Measurements from ENCODE around the gene ENTREP1.

Gene ENTREP1, protein sequence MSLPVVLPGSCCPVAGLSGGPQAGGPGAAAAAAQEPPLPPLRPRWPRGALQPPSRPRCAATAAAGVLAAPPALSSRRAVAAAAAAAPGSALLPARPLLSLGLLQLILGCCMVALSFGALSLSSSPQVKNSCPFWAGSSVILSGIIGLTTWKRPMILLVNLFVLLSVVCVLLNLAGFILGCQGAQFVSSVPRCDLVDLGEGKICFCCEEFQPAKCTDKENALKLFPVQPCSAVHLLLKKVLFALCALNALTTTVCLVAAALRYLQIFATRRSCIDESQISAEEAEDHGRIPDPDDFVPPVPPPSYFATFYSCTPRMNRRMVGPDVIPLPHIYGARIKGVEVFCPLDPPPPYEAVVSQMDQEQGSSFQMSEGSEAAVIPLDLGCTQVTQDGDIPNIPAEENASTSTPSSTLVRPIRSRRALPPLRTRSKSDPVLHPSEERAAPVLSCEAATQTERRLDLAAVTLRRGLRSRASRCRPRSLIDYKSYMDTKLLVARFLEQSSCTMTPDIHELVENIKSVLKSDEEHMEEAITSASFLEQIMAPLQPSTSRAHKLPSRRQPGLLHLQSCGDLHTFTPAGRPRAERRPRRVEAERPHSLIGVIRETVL

GRCh38 chr9:69324549-69325401, at the start of gene ENTREP1:
Gene ENTREP1 (plus strand): TSS chr9:69325215. CDS start chr9:69325310, 95 bp downstream.
- no peaks in the 10 kb centered on the region for H3K36me3 ChIP-seq (ENCODE audit: control insufficient read depth, insufficient read depth, low read length)
- TF ChIP-seq, protein P1, sequence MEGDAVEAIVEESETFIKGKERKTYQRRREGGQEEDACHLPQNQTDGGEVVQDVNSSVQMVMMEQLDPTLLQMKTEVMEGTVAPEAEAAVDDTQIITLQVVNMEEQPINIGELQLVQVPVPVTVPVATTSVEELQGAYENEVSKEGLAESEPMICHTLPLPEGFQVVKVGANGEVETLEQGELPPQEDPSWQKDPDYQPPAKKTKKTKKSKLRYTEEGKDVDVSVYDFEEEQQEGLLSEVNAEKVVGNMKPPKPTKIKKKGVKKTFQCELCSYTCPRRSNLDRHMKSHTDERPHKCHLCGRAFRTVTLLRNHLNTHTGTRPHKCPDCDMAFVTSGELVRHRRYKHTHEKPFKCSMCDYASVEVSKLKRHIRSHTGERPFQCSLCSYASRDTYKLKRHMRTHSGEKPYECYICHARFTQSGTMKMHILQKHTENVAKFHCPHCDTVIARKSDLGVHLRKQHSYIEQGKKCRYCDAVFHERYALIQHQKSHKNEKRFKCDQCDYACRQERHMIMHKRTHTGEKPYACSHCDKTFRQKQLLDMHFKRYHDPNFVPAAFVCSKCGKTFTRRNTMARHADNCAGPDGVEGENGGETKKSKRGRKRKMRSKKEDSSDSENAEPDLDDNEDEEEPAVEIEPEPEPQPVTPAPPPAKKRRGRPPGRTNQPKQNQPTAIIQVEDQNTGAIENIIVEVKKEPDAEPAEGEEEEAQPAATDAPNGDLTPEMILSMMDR (IDR thresholded peaks at IDR 0.05; ENCODE audit: insufficient read depth, low read length, poor library complexity, severe bottlenecking), result no peak
- no peak within 1 kb of the TSS for H3K4me3 ChIP-seq (replicated peaks; ENCODE audit: low read depth, low read length)
- DNase-seq (ENCODE audit: extremely low read depth, insufficient read length), result peak; percentile 16
- no peaks in the 10 kb centered on the region; the same call in none of the 2 replicates for H3K27me3 ChIP-seq (replicated peaks; ENCODE audit: control insufficient read depth, insufficient read depth, low read length)

DNA sequence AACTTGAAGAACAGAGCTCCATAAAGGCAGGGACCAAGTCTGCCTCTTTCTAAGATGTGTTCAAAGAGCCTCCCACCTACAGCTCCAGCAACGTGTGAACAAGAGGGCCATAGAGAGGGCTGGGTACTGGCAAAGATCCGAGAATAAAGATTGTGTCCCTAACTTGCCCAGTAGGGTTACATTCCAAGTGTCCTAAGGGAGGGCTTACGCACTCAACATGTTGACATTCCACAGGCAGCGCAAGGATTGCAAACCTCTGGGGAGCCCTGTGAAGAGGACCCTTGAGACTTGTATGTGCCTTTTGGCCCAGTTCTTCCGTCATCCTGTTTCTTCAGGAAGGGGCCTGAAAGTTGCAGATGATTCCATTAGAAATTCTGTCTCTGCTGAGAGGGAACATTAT, 48.2 kb upstream of the ENTREP1 start:
- no peak overlapping the region for H3K4me3 ChIP-seq (replicated peaks; ENCODE audit: low read depth, low read length)
- TF ChIP-seq, protein P1 (IDR thresholded peaks at IDR 0.05; ENCODE audit: insufficient read depth, low read length, poor library complexity, severe bottlenecking), result no peak

DNA sequence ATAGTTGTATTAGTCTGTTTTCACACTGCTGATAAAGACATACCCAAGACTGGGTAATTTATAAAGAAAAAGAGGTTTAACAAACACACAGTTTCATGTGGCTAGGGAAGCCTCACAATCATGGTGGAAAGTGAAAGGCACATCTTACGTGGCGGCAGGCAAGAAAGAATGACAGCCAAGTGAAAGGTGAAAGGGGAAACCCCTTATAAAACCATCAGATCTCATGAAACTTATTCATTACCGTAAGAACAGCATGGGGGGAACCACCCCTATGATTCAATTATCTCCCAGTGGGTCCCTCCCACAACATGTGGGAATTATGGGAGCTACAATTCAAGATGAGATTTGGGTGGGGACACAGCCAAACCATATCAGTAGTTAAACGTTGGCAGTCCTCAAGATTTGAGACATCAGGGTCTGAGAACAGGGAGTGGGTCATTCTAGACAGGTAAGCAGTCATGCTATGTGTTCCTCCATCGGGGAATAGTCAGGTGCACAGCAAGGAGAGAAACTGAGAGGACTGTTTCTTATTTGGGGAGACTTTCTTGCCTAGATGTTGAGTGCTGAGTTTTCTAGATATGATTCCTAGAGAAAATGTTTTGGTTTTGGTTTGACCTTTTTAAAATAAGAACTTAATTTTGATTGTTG, 45.8 kb upstream of the ENTREP1 start:
- DNase-seq (ENCODE audit: extremely low read depth, insufficient read length), result no peak
- Histone ChIP-seq H3K36me3 (ENCODE audit: control insufficient read depth, insufficient read depth, low read length) (no peaks in the 10 kb centered on the region), H3K27me3 (replicated peaks; ENCODE audit: control insufficient read depth, insufficient read depth, low read length) (no peaks in the 10 kb centered on the region), H3K4me3 (replicated peaks; ENCODE audit: low read depth, low read length) (no peak overlapping the region)
- TF ChIP-seq, protein P1 (IDR thresholded peaks at IDR 0.05; ENCODE audit: insufficient read depth, low read length, poor library complexity, severe bottlenecking), result no peak

More for the DNA sequence above, 48.2 kb upstream of the ENTREP1 start:
- DNase-seq (ENCODE audit: extremely low read depth, insufficient read length), result no peak
- H3K27me3 ChIP-seq (replicated peaks; ENCODE audit: control insufficient read depth, insufficient read depth, low read length), result no peaks in the 10 kb centered on the region
- H3K36me3 ChIP-seq (ENCODE audit: control insufficient read depth, insufficient read depth, low read length), result no peaks in the 10 kb centered on the region

DNA sequence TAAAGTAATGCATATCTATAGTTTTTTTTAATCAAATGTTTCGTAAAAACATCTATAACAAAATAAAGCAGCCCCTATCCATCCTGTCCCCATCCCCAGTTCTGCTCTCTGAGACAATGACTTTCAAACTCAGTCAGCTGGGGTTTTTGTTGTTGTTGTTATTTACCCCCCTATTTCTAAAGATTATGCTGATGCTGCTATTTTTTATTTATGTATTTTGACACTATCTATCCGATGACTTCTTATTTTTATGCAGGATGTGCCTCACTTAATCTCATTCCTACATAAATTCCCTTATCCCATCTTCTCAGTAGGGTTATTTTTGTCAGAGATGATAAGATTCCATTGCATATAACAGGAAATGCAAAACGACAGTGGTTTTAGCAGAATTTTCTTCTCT, 45.3 kb upstream of the ENTREP1 start:
- H3K27me3 ChIP-seq (replicated peaks; ENCODE audit: control insufficient read depth, insufficient read depth, low read length), result no peaks in the 10 kb centered on the region
- TF ChIP-seq, protein P1 (IDR thresholded peaks at IDR 0.05; ENCODE audit: insufficient read depth, low read length, poor library complexity, severe bottlenecking), result no peak

GRCh38 chr9:69283003-69283402, 42.0 kb upstream of the ENTREP1 start:
- DNase-seq (ENCODE audit: extremely low read depth, insufficient read length), result no peak
- TF ChIP-seq, protein P1 (IDR thresholded peaks at IDR 0.05; ENCODE audit: insufficient read depth, low read length, poor library complexity, severe bottlenecking), result no peak
- Histone ChIP-seq H3K36me3 (ENCODE audit: control insufficient read depth, insufficient read depth, low read length) (no peaks in the 10 kb centered on the region), H3K27me3 (replicated peaks; ENCODE audit: control insufficient read depth, insufficient read depth, low read length) (no peaks in the 10 kb centered on the region), H3K4me3 (replicated peaks; ENCODE audit: low read depth, low read length) (no peak overlapping the region)

More for the DNA sequence above, 45.3 kb upstream of the ENTREP1 start:
- no peaks in the 10 kb centered on the region for H3K36me3 ChIP-seq (ENCODE audit: control insufficient read depth, insufficient read depth, low read length)
- DNase-seq (ENCODE audit: extremely low read depth, insufficient read length), result no peak
- no peak overlapping the region for H3K4me3 ChIP-seq (replicated peaks; ENCODE audit: low read depth, low read length)

Measured in GM06990 (cell line).